CD4-positive, CD25-positive, alpha-beta regulatory T cell (primary cell): Measurements from ENCODE around the gene HOXD4. TPM values are rescaled to one million over a fixed set of nuclear protein-coding genes. Genes with fewer than 3 reads are reported as not detected.

ENCODE experiments used
- ATAC-seq, 2 donors: fragments of 150-1000 bp; cut with Tn5 transposase; one replicate each; pipeline ENCODE4 v1.10.0; 2021; ENCODE audit warnings: low read depth in 2 of 2, moderate number of reproducible peaks in 2 of 2, moderate library complexity in 1 of 2
- DNase-seq, 3 donors: peaks; one replicate each; pipeline versions ENCODE4 v3.0.0 to v3.0.0-alpha.2; 2012 to 2022; ENCODE audit warnings: mixed read lengths in 1 of 3
- H3K27ac ChIP-seq: one replicate; pipeline ENCODE4 v1.7.0; 2013; ENCODE audit warnings: mild to moderate bottlenecking, low read length; ENCODE audit not compliant: insufficient read depth, poor library complexity, severe bottlenecking
- H3K27me3 ChIP-seq: one replicate; pipeline ENCODE4 v1.7.0; 2013; ENCODE audit warnings: low read length; ENCODE audit not compliant: control insufficient read depth, insufficient read depth
- H3K36me3 ChIP-seq: one replicate; pipeline ENCODE4 v1.7.0; 2013; ENCODE audit warnings: mild to moderate bottlenecking, low read length, moderate library complexity; ENCODE audit not compliant: control insufficient read depth, insufficient read depth
- H3K4me1 ChIP-seq: 2 replicates; pipeline ENCODE4 v1.7.0; 2013; ENCODE audit warnings: mild to moderate bottlenecking, low read length; ENCODE audit not compliant: insufficient read depth, control insufficient read depth, poor library complexity, severe bottlenecking
- H3K4me3 ChIP-seq: one replicate; pipeline ENCODE4 v1.7.0; 2013; ENCODE audit warnings: low read depth, mild to moderate bottlenecking, low read length, moderate library complexity
- H3K9me3 ChIP-seq, 2 experiments: 1 replicate in 1 of 2; 2 replicates in 1 of 2; pipeline ENCODE4 v1.7.0; 2013; ENCODE audit warnings: low read length in 2 of 2, mild to moderate bottlenecking in 1 of 2, moderate library complexity in 1 of 2; ENCODE audit not compliant: control insufficient read depth in 2 of 2
- H3K27ac Mint-ChIP-seq, 3 donors: one replicate each; pipeline ENCODE4 v1.8.0; 2020 to 2022; ENCODE audit warnings: mild to moderate bottlenecking in 3 of 3, mixed read lengths in 3 of 3, moderate library complexity in 2 of 3
- H3K27me3 Mint-ChIP-seq: one replicate; pipeline ENCODE4 v1.8.0; 2022; ENCODE audit warnings: mild to moderate bottlenecking, mixed read lengths
- H3K36me3 Mint-ChIP-seq: one replicate; pipeline ENCODE4 v1.8.0; 2020; ENCODE audit warnings: mixed read lengths
- H3K4me1 Mint-ChIP-seq, 4 donors: one replicate each; pipeline ENCODE4 v1.8.0; 2020 to 2022; ENCODE audit warnings: mixed read lengths in 4 of 4, mild to moderate bottlenecking in 1 of 4
- H3K4me3 Mint-ChIP-seq, 4 donors: one replicate each; pipeline ENCODE4 v1.8.0; 2020 to 2022; ENCODE audit warnings: mild to moderate bottlenecking in 4 of 4, mixed read lengths in 4 of 4, moderate library complexity in 3 of 4
- H3K9me3 Mint-ChIP-seq, 7 donors: one replicate each; pipeline ENCODE4 v1.8.0; 2020 to 2022; ENCODE audit warnings: mixed read lengths in 7 of 7, mild to moderate bottlenecking in 3 of 7, moderate library complexity in 2 of 7
- polyA plus RNA-seq, 4 donors: library from polyadenylated mRNA; unstranded; fragments of 300-500 nt; fragmentation: Illumina TruSeq; gene quantifications; one replicate each; pipeline ENCODE4 v1.2.3, GENCODE V29; 2021
- total RNA-seq: library from RNA; stranded (reverse); gene quantifications from one replicate; pipeline ENCODE4 v1.2.3, GENCODE V29; 2022

HOXD4 gene
- total and polyA plus RNA-seq, 5 donors from 2014 or later, result not detected

- Histone ChIP-seq H3K27me3 (peaks cover 47% of the 10 kb centered on the region), H3K27ac (no peak overlapping the region), H3K9me3 (no peaks in the 10 kb centered on the region), H3K4me1 (no peaks in the 10 kb centered on the region), H3K36me3 (no peaks in the 10 kb centered on the region), H3K4me3 (no peak overlapping the region)
- Mint-ChIP-seq H3K27me3 (peaks cover 93% of the 10 kb centered on the region), H3K36me3 (peaks cover 4% of the 10 kb centered on the region), H3K9me3 (peaks cover 0 to 10% (median 4%) of the 10 kb centered on the region in 7 donors), H3K4me1 (peaks cover 0 to 14% (median 0%) of the 10 kb centered on the region in 4 donors), H3K27ac (no peak overlapping the region), H3K4me3 (peak overlapping the region in 1 of 4 donors; percentile 61)
- DNase-seq (no peak), ATAC-seq (no peak)
Observed at GRCh38 chr2:176164201-176164600, 12.9 kb downstream of the HOXD4 start.

- ATAC-seq, result no peak
- no peaks in the 10 kb centered on the region for H3K9me3 ChIP-seq
Observed at GRCh38 chr2:176164611-176165369, 13.4 kb downstream of the HOXD4 start.

GRCh38 chr2:176165370-176166050, 14.2 kb downstream of the HOXD4 start:
- H3K36me3 ChIP-seq, result no peaks in the 10 kb centered on the region
- H3K27ac Mint-ChIP-seq, result no peak overlapping the region
- H3K9me3 ChIP-seq, result no peaks in the 10 kb centered on the region
- H3K27me3 Mint-ChIP-seq, result peaks cover 94% of the 10 kb centered on the region
- H3K9me3 Mint-ChIP-seq, result peaks cover 0 to 12% (median 5%) of the 10 kb centered on the region in 7 donors
- H3K36me3 Mint-ChIP-seq, result peaks cover 4% of the 10 kb centered on the region
- DNase-seq, result no peak
- H3K4me3 Mint-ChIP-seq, result peak overlapping the region in 1 of 4 donors; percentile 35
- H3K27me3 ChIP-seq, result peaks cover 44% of the 10 kb centered on the region
- H3K4me3 ChIP-seq, result no peak overlapping the region
- no peak overlapping the region for H3K27ac ChIP-seq
- H3K4me1 Mint-ChIP-seq, result peaks cover 0 to 10% (median 0%) of the 10 kb centered on the region in 4 donors
- no peaks in the 10 kb centered on the region for H3K4me1 ChIP-seq
- ATAC-seq, result no peak

More at GRCh38 chr2:176164611-176165369, 13.4 kb downstream of the HOXD4 start:
- DNase-seq, result no peak
- peaks cover 0 to 12% (median 0%) of the 10 kb centered on the region in 4 donors for H3K4me1 Mint-ChIP-seq
- Histone ChIP-seq H3K4me1 (no peaks in the 10 kb centered on the region), H3K27ac (no peak overlapping the region), H3K4me3 (no peak overlapping the region), H3K36me3 (no peaks in the 10 kb centered on the region), H3K27me3 (peaks cover 42% of the 10 kb centered on the region)
- peaks cover 4% of the 10 kb centered on the region for H3K36me3 Mint-ChIP-seq
- peaks cover 0 to 10% (median 5%) of the 10 kb centered on the region in 7 donors for H3K9me3 Mint-ChIP-seq
- peak overlapping the region in 1 of 4 donors; percentile 61 for H3K4me3 Mint-ChIP-seq
- no peak overlapping the region for H3K27ac Mint-ChIP-seq
- H3K27me3 Mint-ChIP-seq, result peaks cover 93% of the 10 kb centered on the region

- Mint-ChIP-seq H3K9me3 (peaks cover 0 to 8% (median 5%) of the 10 kb centered on the region in 7 donors), H3K27me3 (peaks cover 94% of the 10 kb centered on the region), H3K4me3 (no peak overlapping the region), H3K36me3 (peaks cover 4% of the 10 kb centered on the region), H3K4me1 (peaks cover 0 to 10% (median 0%) of the 10 kb centered on the region in 4 donors), H3K27ac (no peak overlapping the region)
- Histone ChIP-seq H3K4me3 (no peak overlapping the region), H3K9me3 (no peaks in the 10 kb centered on the region), H3K27me3 (peaks cover 44% of the 10 kb centered on the region), H3K4me1 (no peaks in the 10 kb centered on the region), H3K36me3 (no peaks in the 10 kb centered on the region), H3K27ac (no peak overlapping the region)
- ATAC-seq (no peak), DNase-seq (no peak)
Observed at GRCh38 chr2:176166272-176166671, 14.9 kb downstream of the HOXD4 start.

GRCh38 chr2:176167398-176167797, 16.0 kb downstream of the HOXD4 start:
- H3K4me1 Mint-ChIP-seq, result peaks cover 0 to 6% (median 0%) of the 10 kb centered on the region in 4 donors
- DNase-seq (no peak), ATAC-seq (no peak)
- no peak overlapping the region for H3K4me3 Mint-ChIP-seq
- H3K4me3 ChIP-seq, result no peak overlapping the region
- no peaks in the 10 kb centered on the region for H3K9me3 ChIP-seq
- peaks cover 90% of the 10 kb centered on the region for H3K27me3 Mint-ChIP-seq
- no peak overlapping the region for H3K27ac ChIP-seq
- no peaks in the 10 kb centered on the region for H3K4me1 ChIP-seq
- no peaks in the 10 kb centered on the region for H3K36me3 ChIP-seq
- peaks cover 0 to 8% (median 5%) of the 10 kb centered on the region in 7 donors for H3K9me3 Mint-ChIP-seq
- H3K27me3 ChIP-seq, result peaks cover 38% of the 10 kb centered on the region
- peaks cover 4% of the 10 kb centered on the region for H3K36me3 Mint-ChIP-seq
- H3K27ac Mint-ChIP-seq, result no peak overlapping the region

- peaks cover 0 to 9% (median 2%) of the 10 kb centered on the region in 4 donors for H3K4me1 Mint-ChIP-seq
- no peak overlapping the region for H3K27ac ChIP-seq
- peaks cover 92% of the 10 kb centered on the region for H3K27me3 Mint-ChIP-seq
- ATAC-seq (no peak), DNase-seq (no peak)
- H3K27ac Mint-ChIP-seq, result no peak overlapping the region
- H3K36me3 Mint-ChIP-seq, result peaks cover 2% of the 10 kb centered on the region
- peaks cover 0 to 4% (median under 1%) of the 10 kb centered on the region in 7 donors for H3K9me3 Mint-ChIP-seq
- no peaks in the 10 kb centered on the region for H3K36me3 ChIP-seq
- peaks cover 39% of the 10 kb centered on the region for H3K27me3 ChIP-seq
- no peak overlapping the region for H3K4me3 Mint-ChIP-seq
- no peak overlapping the region for H3K4me3 ChIP-seq
- H3K4me1 ChIP-seq, result no peaks in the 10 kb centered on the region
- H3K9me3 ChIP-seq, result no peaks in the 10 kb centered on the region
Observed at GRCh38 chr2:176169181-176169580, 17.8 kb downstream of the HOXD4 start.

- DNase-seq (no peak), ATAC-seq (no peak)
- Histone ChIP-seq H3K27me3 (peaks cover 34% of the 10 kb centered on the region), H3K27ac (no peak overlapping the region), H3K4me3 (no peak overlapping the region), H3K9me3 (no peaks in the 10 kb centered on the region), H3K4me1 (no peaks in the 10 kb centered on the region), H3K36me3 (no peaks in the 10 kb centered on the region)
- Mint-ChIP-seq H3K27ac (no peak overlapping the region), H3K4me1 (peaks cover 0 to 6% (median 2%) of the 10 kb centered on the region in 4 donors), H3K4me3 (no peak overlapping the region), H3K9me3 (peaks cover 0 to 2% (median 0%) of the 10 kb centered on the region in 7 donors), H3K36me3 (no peaks in the 10 kb centered on the region), H3K27me3 (peaks cover 92% of the 10 kb centered on the region)
Observed at GRCh38 chr2:176169711-176170110, 18.4 kb downstream of the HOXD4 start.
